HepG2 (cell line): Measurements from ENCODE around the gene CRTAC1. TPM values are rescaled to one million over a fixed set of nuclear protein-coding genes. Genes with fewer than 3 reads are reported as not detected.

ENCODE experiments used
- ATAC-seq: fragments of 200-7000 bp; cut with Tn5 transposase; 3 replicates; pipeline ENCODE4 v1.9.1; 2020; ENCODE audit warnings: mild to moderate bottlenecking, moderate library complexity
- BruUV-seq: library from RNA; stranded (reverse); fragments of 400-500 nt; replicated peaks from 2 replicates; lab custom pipeline; 2021; lab: Mats Ljungman, UMichigan
- CTCF ChIA-PET: fragments of 300-600 bp; formaldehyde crosslinking; extraction: SDS; loops from one replicate; lab custom pipeline; 2021; ENCODE audit warnings: low total read pairs, inconsistent platforms, low intra/inter-chr PET ratio; lab: Yijun Ruan, JAX
- POLR2A ChIA-PET: fragments of 350-600 bp; sonication (Branson Sonifier 250); formaldehyde crosslinking; loops from one replicate; lab custom pipeline; 2020; ENCODE audit warnings: antibody characterized with exemption, inconsistent platforms; lab: Yijun Ruan, JAX
- DNase-seq: peaks from one replicate; pipeline ENCODE4 v3.0.0-alpha.2; 2015; ENCODE audit warnings: low spot score
- FAIRE-seq: peaks from 3 replicates; lab custom pipeline; 2011; peaks lifted over from hg19 to GRCh38; lab: Jason Lieb, UNC
- H2AFZ ChIP-seq: one replicate; pipeline ENCODE4 v1.6.1; 2011; ENCODE audit warnings: low read length, inconsistent platforms
- H3K27ac ChIP-seq: fragments of 300-600 bp; 3 replicates; pipeline ENCODE4 v1.8.0; 2011; ENCODE audit warnings: mixed run types, mild to moderate bottlenecking, mixed read lengths, low read length, inconsistent platforms; ENCODE audit not compliant: insufficient read depth; ENCODE audit errors: extremely low read length
- H3K27me3 ChIP-seq, 2 experiments: fragments of 200-600 bp in 1 of 2; 2 replicates in 1 of 2; 3 replicates in 1 of 2; pipeline versions ENCODE4 v1.6.0 to v1.8.0; 2011; ENCODE audit warnings: low read length in 2 of 2, mild to moderate bottlenecking in 2 of 2, moderate library complexity in 2 of 2, inconsistent platforms in 1 of 2; ENCODE audit not compliant: insufficient read depth in 2 of 2, control insufficient read depth in 1 of 2
- H3K36me3 ChIP-seq, 2 experiments: fragments of 200-600 bp in 1 of 2; replicated peaks in 1 of 2; 2 replicates in 1 of 2; 3 replicates in 1 of 2; pipeline versions ENCODE4 v1.5.1 to v1.8.0; 2011; ENCODE audit warnings: low read length in 2 of 2, inconsistent platforms in 1 of 2; ENCODE audit not compliant: insufficient read depth in 2 of 2, control insufficient read depth in 1 of 2
- H3K4me1 ChIP-seq: 2 replicates; pipeline ENCODE4 v1.5.1; 2012; ENCODE audit warnings: low read length, inconsistent platforms; ENCODE audit not compliant: insufficient read depth
- H3K4me2 ChIP-seq: 2 replicates; pipeline ENCODE4 v1.6.0; 2011; ENCODE audit warnings: low read depth, low read length, inconsistent platforms
- H3K4me3 ChIP-seq, 3 experiments: fragments of 200-600 bp in 1 of 3; sonication (generic), shearing (Covaris generic) in 1 of 3; replicated peaks in 1 of 3; 2 replicates each; pipeline ENCODE4 v1.5.1; 2011 to 2016; ENCODE audit warnings: low read length in 3 of 3, inconsistent platforms in 2 of 3, low read depth in 2 of 3, mild to moderate bottlenecking in 2 of 3, control low read depth in 1 of 3, mixed read lengths in 1 of 3; ENCODE audit not compliant: insufficient read depth in 1 of 3
- H3K79me2 ChIP-seq: one replicate; pipeline ENCODE4 v1.6.1; 2011; ENCODE audit warnings: low read length, inconsistent platforms; ENCODE audit not compliant: insufficient read depth
- H3K9ac ChIP-seq: 2 replicates; pipeline ENCODE4 v1.6.0; 2011; ENCODE audit warnings: mild to moderate bottlenecking, low read depth, low read length, inconsistent platforms; ENCODE audit not compliant: insufficient read depth
- H3K9me3 ChIP-seq: 2 replicates; pipeline ENCODE4 v1.5.1; 2012; ENCODE audit warnings: mild to moderate bottlenecking, low read length
- H4K20me1 ChIP-seq: 2 replicates; pipeline ENCODE4 v1.6.0; 2011; ENCODE audit warnings: inconsistent platforms, mild to moderate bottlenecking, low read length, moderate library complexity; ENCODE audit not compliant: insufficient read depth
- CENPT ChIP-seq: sonication (generic); formaldehyde crosslinking; IDR thresholded peaks from 2 replicates; pipeline ENCODE4 v1.8.0; 2022; ENCODE audit warnings: low read depth, mild to moderate bottlenecking, moderate library complexity, missing genetic modification reagents
- FOXK2 ChIP-seq: fragments of 450-650 bp; IDR thresholded peaks from 2 replicates; pipeline ENCODE4 v1.6.1; 2016
- MED1 ChIP-seq: sonication (generic); formaldehyde crosslinking; IDR thresholded peaks from 2 replicates; pipeline ENCODE4 v1.4.0; 2020; ENCODE audit warnings: missing genetic modification reagents
- MTERF4 ChIP-seq: sonication (generic); formaldehyde crosslinking; IDR thresholded peaks from 2 replicates; pipeline ENCODE4 v1.8.0; 2023; ENCODE audit warnings: mild to moderate bottlenecking, missing genetic modification reagents
- MXD4 ChIP-seq: IDR thresholded peaks from 2 replicates; pipeline ENCODE4 v1.6.1; 2016; ENCODE audit warnings: mild to moderate bottlenecking, missing biosample characterization, missing genetic modification reagents
- NCOA2 ChIP-seq: sonication (generic); formaldehyde crosslinking; IDR thresholded peaks from 2 replicates; pipeline ENCODE4 v1.8.0; 2022; ENCODE audit warnings: inconsistent platforms
- NFKBIZ ChIP-seq: IDR thresholded peaks from 2 replicates; pipeline ENCODE4 v1.6.1; 2018; ENCODE audit warnings: missing genetic modification reagents, missing compliant biosample characterization
- PAF1 ChIP-seq: IDR thresholded peaks from 2 replicates; pipeline ENCODE4 v1.6.1; 2016; ENCODE audit warnings: missing genetic modification reagents, missing compliant biosample characterization
- POLR2AphosphoS2 ChIP-seq: IDR thresholded peaks from 2 replicates; pipeline ENCODE4 v1.6.1; 2011; ENCODE audit warnings: low read depth, low read length, improper control_type of control experiment
- RXRB ChIP-seq: IDR thresholded peaks from 2 replicates; pipeline ENCODE4 v1.6.1; 2016; ENCODE audit warnings: borderline replicate concordance, missing genetic modification reagents, missing compliant biosample characterization
- SIX1 ChIP-seq: sonication (generic); formaldehyde crosslinking; IDR thresholded peaks from 2 replicates; pipeline ENCODE4 v1.4.0; 2020; ENCODE audit warnings: missing genetic modification reagents, borderline replicate concordance
- TFDP2 ChIP-seq: sonication (generic); formaldehyde crosslinking; IDR thresholded peaks from 2 replicates; pipeline ENCODE4 v1.4.0; 2020; ENCODE audit warnings: missing genetic modification reagents
- WIZ ChIP-seq: sonication (generic); formaldehyde crosslinking; IDR thresholded peaks from 2 replicates; pipeline ENCODE4 v1.5.1; 2020; ENCODE audit warnings: mild to moderate bottlenecking, missing genetic modification reagents
- ZBTB7B ChIP-seq: sonication (generic); formaldehyde crosslinking; IDR thresholded peaks from 2 replicates; pipeline ENCODE4 v1.4.0; 2020; ENCODE audit warnings: missing genetic modification reagents
- ZMYM4 ChIP-seq: sonication (generic); formaldehyde crosslinking; IDR thresholded peaks from 2 replicates; pipeline ENCODE4 v1.8.1; 2023; ENCODE audit warnings: mild to moderate bottlenecking, missing genetic modification reagents
- ZNF460 ChIP-seq: sonication (generic); formaldehyde crosslinking; IDR thresholded peaks from 2 replicates; pipeline ENCODE4 v1.5.1; 2020; ENCODE audit warnings: missing genetic modification reagents, mild to moderate bottlenecking, borderline replicate concordance
- ZNF547 ChIP-seq: sonication (generic); formaldehyde crosslinking; IDR thresholded peaks from 2 replicates; pipeline ENCODE4 v1.5.1; 2020; ENCODE audit warnings: mild to moderate bottlenecking, missing genetic modification reagents
- ZNF644 ChIP-seq: IDR thresholded peaks from 2 replicates; pipeline ENCODE4 v1.6.1; 2016; ENCODE audit warnings: low read depth
- ZNF678 ChIP-seq: sonication (generic); formaldehyde crosslinking; IDR thresholded peaks from 2 replicates; pipeline ENCODE4 v1.4.0; 2020; ENCODE audit warnings: mild to moderate bottlenecking, missing genetic modification reagents
- ZNF780A ChIP-seq: sonication (generic); formaldehyde crosslinking; IDR thresholded peaks from 2 replicates; pipeline ENCODE4 v1.8.0; 2022; ENCODE audit warnings: mild to moderate bottlenecking, missing genetic modification reagents, moderate library complexity
- WGBS: methylation state at CpG from one replicate; pipeline ENCODE4 v1.1.6; 2017; ENCODE audit warnings: low lambda C conversion rate; 5-methylcytosine and 5-hydroxymethylcytosine counted together
- in situ Hi-C: cut with HindIII; loops from 2 replicates; pipeline ENCODE4 v1.10.0; 2017; ENCODE audit warnings: low pct_unique_long_range_greater_than_20kb; ENCODE audit not compliant: extremely low pct_ligation_motif_present
- intact Hi-C: fragments of 100-400 bp; cut with micrococcal nuclease; formaldehyde crosslinking; loops from one replicate; pipeline ENCODE4 v1.10.0; 2022; ENCODE audit not compliant: unreplicated experiment
- polyA plus RNA-seq, 8 experiments: library from polyadenylated mRNA; depleted of rRNA in 3 of 8; stranded (reverse) in 7 of 8; unstranded in 1 of 8; fragments of >200 nt; fragmentation: Illumina TruSeq in 4 of 8; extraction: Trizol in 4 of 8; gene quantifications; 2 replicates each; pipeline versions ENCODE4 v1.2.1 to v1.2.3, GENCODE V29; 2011 to 2016; ENCODE audit warnings: low read depth in 4 of 8, missing spikeins in 1 of 8, mixed read lengths in 1 of 8; ENCODE audit not compliant: insufficient read depth in 1 of 8
- total RNA-seq, 5 experiments: library from RNA; depleted of rRNA; stranded (reverse); fragments of >200 nt; fragmentation: Illumina TruSeq; extraction: Trizol; gene quantifications; 2 replicates each; pipeline ENCODE4 v1.2.3, GENCODE V29; 2016; ENCODE audit warnings: low read depth in 1 of 5

CRTAC1 gene
- total and polyA plus RNA-seq, 2 of the 13 experiments (the other 11 are each of a cell fraction or from before 2014, with no cell fraction given), result not detected

GRCh38 chr10:97876402-97876801, 154.0 kb downstream of the CRTAC1 start:
- ATAC-seq (no peak), FAIRE-seq (no peak), DNase-seq (no peak)
- intact Hi-C loops, result no loop called here
- H3K4me1 ChIP-seq, result no peaks in the 10 kb centered on the region
- H3K27ac ChIP-seq, result no peak overlapping the region
- in situ Hi-C loops, result no loop called here
- no peaks in the 10 kb centered on the region for H3K9me3 ChIP-seq
- WGBS, result 18% methylated on average over 4 of the region's 4 CpGs
- H2AFZ ChIP-seq, result no peak overlapping the region
- no peak overlapping the region for H3K4me3 ChIP-seq
- ChIA-PET CTCF (no interaction called here), POLR2A (no interaction called here)
- TF ChIP-seq CENPT (no peak), ZNF460 (no peak), FOXK2 (no peak), SIX1 (CRISPR knock-in tag) (no peak), MED1 (CRISPR knock-in tag) (no peak), RXRB (CRISPR knock-in tag) (no peak), TFDP2 (CRISPR knock-in tag) (no peak), ZNF644 (CRISPR knock-in tag) (no peak)
- H3K79me2 ChIP-seq, result no peaks in the 10 kb centered on the region
- no TSS peak for BruUV-seq
- no peaks in the 10 kb centered on the region for H3K36me3 ChIP-seq
- peaks cover 10 to 36% of the 10 kb centered on the region in 2 experiments; a peak in 4 of 5 replicates for H3K27me3 ChIP-seq
- H4K20me1 ChIP-seq, result no peaks in the 10 kb centered on the region
- no peak overlapping the region for H3K9ac ChIP-seq
- no peak overlapping the region for H3K4me2 ChIP-seq

DNA sequence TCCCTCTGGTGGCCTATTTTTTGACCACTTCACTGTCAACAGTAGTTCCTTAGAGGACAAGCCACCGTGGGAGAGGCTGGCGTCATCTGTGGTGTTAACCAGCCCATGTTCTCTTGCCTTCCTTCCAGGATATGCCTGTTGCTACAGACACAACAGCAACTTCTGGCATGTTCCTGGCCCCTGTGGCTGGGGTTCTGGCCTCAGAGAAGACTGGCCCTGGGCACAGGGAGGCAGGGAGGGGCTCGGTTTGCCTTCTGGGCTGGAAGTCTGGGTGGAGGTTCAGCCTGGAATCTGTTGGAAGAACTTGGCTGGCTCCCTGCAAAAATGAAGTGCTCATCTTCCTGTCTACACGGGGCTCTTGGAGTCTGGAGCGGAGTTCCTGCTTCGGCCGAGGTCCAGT, 155.0 kb downstream of the CRTAC1 start:
- POLR2A ChIA-PET, result no interaction called here
- no TSS peak for BruUV-seq
- intact Hi-C loops, result no loop called here

More for the DNA sequence above, 155.0 kb downstream of the CRTAC1 start:
- Histone ChIP-seq H3K9me3 (no peaks in the 10 kb centered on the region), H3K9ac (no peak overlapping the region), H3K36me3 (no peaks in the 10 kb centered on the region), H2AFZ (no peak overlapping the region), H3K27me3 (peaks cover 7 to 36% of the 10 kb centered on the region in 2 experiments), H3K4me2 (no peak overlapping the region), H4K20me1 (no peaks in the 10 kb centered on the region), H3K27ac (no peak overlapping the region), H3K4me1 (no peaks in the 10 kb centered on the region), H3K4me3 (no peak overlapping the region), H3K79me2 (no peaks in the 10 kb centered on the region)
- CTCF ChIA-PET, result no interaction called here
- WGBS, result 14% methylated on average over 3 of the region's 7 CpGs
- TF ChIP-seq POLR2AphosphoS2 (no peak), ZMYM4 (no peak), WIZ (CRISPR knock-in tag) (no peak), ZNF678 (CRISPR knock-in tag) (no peak), MTERF4 (CRISPR knock-in tag) (no peak), NCOA2 (CRISPR knock-in tag) (no peak), ZNF547 (CRISPR knock-in tag) (no peak), NFKBIZ (no peak), ZBTB7B (CRISPR knock-in tag) (no peak), MXD4 (CRISPR knock-in tag) (no peak), PAF1 (CRISPR knock-in tag) (no peak), ZNF780A (CRISPR knock-in tag) (no peak)
- no peak for DNase-seq
- in situ Hi-C loops, result no loop called here
- no peak for ATAC-seq
- no peak for FAIRE-seq
